ENCODE data around the gene ATP8A1. TPM values are rescaled to one million over a fixed set of nuclear protein-coding genes. Genes with fewer than 3 reads are reported as not detected.

The ATP8A1 gene
- total and polyA plus RNA-seq, 10 donors, result 14.4 to 87.0 (median 42.1) TPM

DNA sequence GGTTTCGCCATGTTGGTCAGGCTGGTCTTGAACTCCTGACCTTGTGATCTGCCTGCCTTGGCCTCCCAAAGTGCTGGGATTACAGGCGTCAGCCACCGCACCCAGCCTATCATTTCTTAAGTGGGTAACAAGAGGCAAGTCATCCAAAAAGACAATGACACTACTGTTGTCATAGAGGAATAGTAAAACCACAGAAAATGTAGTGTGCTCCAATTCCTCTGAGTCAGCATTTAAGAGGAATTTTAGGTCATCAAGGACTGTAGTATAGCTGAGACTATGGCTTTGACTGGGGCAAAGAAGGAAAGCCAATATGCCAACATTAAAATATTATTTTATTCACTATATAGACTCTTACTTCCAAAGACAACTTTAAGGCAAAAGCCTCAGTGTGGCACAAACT is 48.4 kb downstream of the ATP8A1 start:
- intact Hi-C loops (cut with DNase I; ENCODE audit: low total_unique reads), result no loop called here
- Histone ChIP-seq H3K36me3 (peaks cover 0 to 69% (median 1%) of the 10 kb centered on the region in 6 donors), H3K4me1 (no peaks in the 10 kb centered on the region), H3K27ac (no peak overlapping the region), H3K27me3 (replicated peaks in 1 of 7) (no peaks in the 10 kb centered on the region), H3K9me3 (no peaks in the 10 kb centered on the region), H3K4me3 (no peak overlapping the region)
- TF ChIP-seq POLR2AphosphoS5 (IDR thresholded peaks at IDR 0.05) (no peak), POLR2A (IDR thresholded peaks at IDR 0.05) (no peak)
- TF ChIP-seq, protein P1, sequence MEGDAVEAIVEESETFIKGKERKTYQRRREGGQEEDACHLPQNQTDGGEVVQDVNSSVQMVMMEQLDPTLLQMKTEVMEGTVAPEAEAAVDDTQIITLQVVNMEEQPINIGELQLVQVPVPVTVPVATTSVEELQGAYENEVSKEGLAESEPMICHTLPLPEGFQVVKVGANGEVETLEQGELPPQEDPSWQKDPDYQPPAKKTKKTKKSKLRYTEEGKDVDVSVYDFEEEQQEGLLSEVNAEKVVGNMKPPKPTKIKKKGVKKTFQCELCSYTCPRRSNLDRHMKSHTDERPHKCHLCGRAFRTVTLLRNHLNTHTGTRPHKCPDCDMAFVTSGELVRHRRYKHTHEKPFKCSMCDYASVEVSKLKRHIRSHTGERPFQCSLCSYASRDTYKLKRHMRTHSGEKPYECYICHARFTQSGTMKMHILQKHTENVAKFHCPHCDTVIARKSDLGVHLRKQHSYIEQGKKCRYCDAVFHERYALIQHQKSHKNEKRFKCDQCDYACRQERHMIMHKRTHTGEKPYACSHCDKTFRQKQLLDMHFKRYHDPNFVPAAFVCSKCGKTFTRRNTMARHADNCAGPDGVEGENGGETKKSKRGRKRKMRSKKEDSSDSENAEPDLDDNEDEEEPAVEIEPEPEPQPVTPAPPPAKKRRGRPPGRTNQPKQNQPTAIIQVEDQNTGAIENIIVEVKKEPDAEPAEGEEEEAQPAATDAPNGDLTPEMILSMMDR (IDR thresholded peaks at IDR 0.05 in 8 of 11, conservative IDR thresholded peaks at IDR 0.05 in 3 of 11), result no peak
- no peak for DNase-seq
- WGBS, 5 donors, result 82 to 99% (median 97%) methylated on average over 2 to 3 of the region's 3 CpGs

DNA sequence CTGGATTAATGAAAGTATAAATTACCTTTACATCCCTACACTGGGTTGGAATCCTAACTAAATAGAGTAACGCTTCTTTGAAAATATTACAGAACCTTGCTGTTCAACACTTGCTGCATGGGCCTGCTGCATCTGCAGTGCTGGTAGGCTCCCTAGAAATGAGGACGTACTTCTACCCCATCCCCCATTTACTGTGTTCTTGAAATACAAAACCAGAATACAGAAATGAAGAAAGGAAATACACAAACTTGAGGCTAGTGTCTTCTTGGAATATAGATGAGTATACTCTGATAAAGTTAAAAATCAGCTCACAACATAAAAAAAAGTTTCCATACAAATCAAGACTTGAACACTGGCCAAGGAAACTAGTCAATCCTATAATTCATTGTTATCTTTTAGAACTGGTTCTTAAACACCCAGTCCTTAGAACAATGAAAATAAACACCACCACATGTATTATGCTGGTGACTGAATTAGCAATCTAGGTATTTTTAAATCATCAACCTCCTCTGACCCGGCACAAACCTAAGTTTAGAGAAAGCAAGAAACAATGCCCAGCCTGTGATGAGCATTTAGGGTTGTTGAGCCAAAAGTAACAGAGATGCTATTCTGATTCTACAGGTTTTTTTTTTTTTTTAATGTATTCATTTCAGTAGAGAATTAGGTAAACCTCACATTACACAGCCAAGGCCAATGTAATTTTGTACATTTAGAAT is 49.7 kb downstream of the ATP8A1 start:
- no peak overlapping the region for H3K27ac ChIP-seq
- intact Hi-C loops (cut with DNase I; ENCODE audit: low total_unique reads), result no loop called here

DNA sequence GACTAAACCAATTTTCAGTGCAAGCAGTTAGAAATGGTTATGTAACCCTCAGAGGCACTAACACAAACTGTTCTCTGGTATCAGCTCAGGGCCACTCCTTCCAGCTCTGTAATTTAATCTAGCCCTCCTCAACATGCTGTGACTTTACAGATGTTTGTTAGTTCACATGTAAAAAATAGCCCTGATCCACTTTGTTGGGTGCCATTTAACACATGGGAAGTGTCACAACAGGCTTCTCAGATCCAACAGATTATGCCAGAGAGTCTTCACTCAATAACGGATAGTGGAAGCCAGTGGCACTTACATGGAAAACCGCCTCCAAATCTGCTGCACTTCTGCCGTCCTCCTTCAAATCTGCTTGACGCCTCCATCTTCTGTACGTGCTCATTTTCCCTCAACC is 51.6 kb downstream of the ATP8A1 start:
- no peak for DNase-seq
- intact Hi-C loops (cut with DNase I; ENCODE audit: low total_unique reads), result no loop called here
- Histone ChIP-seq H3K4me3 (no peak overlapping the region), H3K9me3 (no peaks in the 10 kb centered on the region), H3K27ac (no peak overlapping the region), H3K36me3 (peaks cover 0 to 43% (median 0%) of the 10 kb centered on the region in 6 donors), H3K27me3 (replicated peaks in 1 of 7) (no peaks in the 10 kb centered on the region), H3K4me1 (peaks cover 0 to 9% (median 0%) of the 10 kb centered on the region in 6 donors)
- 88 to 94% (median 89%) methylated on average over 5 of the region's 5 CpGs for WGBS, 5 donors
- TF ChIP-seq POLR2AphosphoS5 (IDR thresholded peaks at IDR 0.05) (no peak), POLR2A (IDR thresholded peaks at IDR 0.05) (no peak)
- TF ChIP-seq, protein P1 (IDR thresholded peaks at IDR 0.05 in 8 of 11, conservative IDR thresholded peaks at IDR 0.05 in 3 of 11), result no peak

More for the DNA sequence above, 49.7 kb downstream of the ATP8A1 start:
- H3K36me3 ChIP-seq, result peaks cover 0 to 62% (median 0%) of the 10 kb centered on the region in 6 donors
- DNase-seq, result no peak
- H3K9me3 ChIP-seq, result no peaks in the 10 kb centered on the region
- H3K4me1 ChIP-seq, result no peaks in the 10 kb centered on the region
- no peaks in the 10 kb centered on the region for H3K27me3 ChIP-seq (replicated peaks in 1 of 7)
- H3K4me3 ChIP-seq, result no peak overlapping the region
- 69 to 93% (median 89%) methylated on average over 3 of the region's 3 CpGs for WGBS, 5 donors
- TF ChIP-seq, protein P1 (IDR thresholded peaks at IDR 0.05 in 8 of 11, conservative IDR thresholded peaks at IDR 0.05 in 3 of 11), result no peak
- no peak for TF ChIP-seq POLR2A (IDR thresholded peaks at IDR 0.05)
- no peak for TF ChIP-seq POLR2AphosphoS5 (IDR thresholded peaks at IDR 0.05)

DNA sequence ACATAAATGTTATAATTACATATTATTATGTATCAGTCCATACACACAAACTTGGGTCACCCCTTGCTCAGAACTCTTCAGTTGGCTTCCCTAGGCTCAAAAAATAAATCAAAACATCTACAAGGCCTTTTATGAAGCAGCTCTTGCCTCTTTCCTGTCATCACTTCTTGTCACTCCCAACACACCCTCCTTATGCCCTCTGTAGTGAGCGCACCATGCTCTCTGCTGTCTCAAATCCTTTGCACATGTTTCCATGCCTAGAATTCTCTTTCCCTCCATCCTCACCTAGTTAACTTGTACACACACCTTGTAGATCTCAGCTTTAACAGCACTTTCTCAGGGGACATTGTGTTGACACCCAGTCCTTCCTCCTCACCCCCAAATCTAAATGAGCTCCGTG is 53.0 kb downstream of the ATP8A1 start:
- no peak overlapping the region for H3K4me3 ChIP-seq
- TF ChIP-seq POLR2AphosphoS5 (IDR thresholded peaks at IDR 0.05), result no peak
- TF ChIP-seq, protein P1 (IDR thresholded peaks at IDR 0.05 in 8 of 11, conservative IDR thresholded peaks at IDR 0.05 in 3 of 11), result no peak
- no peak for TF ChIP-seq POLR2A (IDR thresholded peaks at IDR 0.05)
- peaks cover 0 to 34% (median 0%) of the 10 kb centered on the region in 6 donors for H3K36me3 ChIP-seq
- H3K27ac ChIP-seq, result no peak overlapping the region
- no peaks in the 10 kb centered on the region for H3K9me3 ChIP-seq
- intact Hi-C loops (cut with DNase I; ENCODE audit: low total_unique reads), result no loop called here
- DNase-seq, result no peak
- peaks cover 0 to 9% (median 0%) of the 10 kb centered on the region in 6 donors for H3K4me1 ChIP-seq
- no peaks in the 10 kb centered on the region for H3K27me3 ChIP-seq (replicated peaks in 1 of 7)
- WGBS, 5 donors, result 94 to 97% (median 96%) methylated on average over 2 of the region's 2 CpGs
